HL-60 (cell line): ENCODE data around the gene BIRC5.

ENCODE experiments used
- DNase-seq, 2 experiments: peaks; one replicate each; pipeline ENCODE4 v3.0.0-alpha.2; 2010 to 2020; ENCODE audit warnings: low read depth in 1 of 2, low spot score in 1 of 2
- H3K27ac ChIP-seq: fragments of 250-450 bp; sonication (Bioruptor Pico); replicated peaks from 2 replicates; pipeline ENCODE4 v1.5.1; 2020; ENCODE audit warnings: mild to moderate bottlenecking, moderate library complexity
- H3K27me3 ChIP-seq: fragments of 250-450 bp; sonication (Bioruptor Pico); 2 replicates; pipeline ENCODE4 v1.5.1; 2021; ENCODE audit warnings: mild to moderate bottlenecking, moderate library complexity; ENCODE audit not compliant: insufficient read depth, poor library complexity, severe bottlenecking
- H3K4me3 ChIP-seq: replicated peaks from 2 replicates; pipeline ENCODE4 v1.5.1; 2011; ENCODE audit warnings: mild to moderate bottlenecking, control low read depth, low read length; ENCODE audit not compliant: insufficient read depth
- CTCF ChIP-seq: IDR thresholded peaks from one replicate; pipeline ENCODE4 v1.5.1; 2011; ENCODE audit warnings: low read length, control low read depth, inconsistent platforms; ENCODE audit not compliant: insufficient read depth
- GABPA ChIP-seq: IDR thresholded peaks from 2 replicates; pipeline ENCODE4 v1.6.1; 2012; ENCODE audit warnings: low read depth
- POLR2AphosphoS5 ChIP-seq: IDR thresholded peaks from 2 replicates; pipeline ENCODE4 v1.6.1; 2012; ENCODE audit warnings: low read depth
- SPI1 ChIP-seq: IDR thresholded peaks from 2 replicates; pipeline ENCODE4 v1.6.1; 2012; ENCODE audit warnings: low read depth, mild to moderate bottlenecking, borderline replicate concordance
- TF ChIP-seq, protein P1 (sequence below): IDR thresholded peaks from 2 replicates; pipeline ENCODE4 v1.6.1; 2012; ENCODE audit warnings: low read depth; ENCODE audit not compliant: insufficient replicate concordance

BIRC5 gene

DNA sequence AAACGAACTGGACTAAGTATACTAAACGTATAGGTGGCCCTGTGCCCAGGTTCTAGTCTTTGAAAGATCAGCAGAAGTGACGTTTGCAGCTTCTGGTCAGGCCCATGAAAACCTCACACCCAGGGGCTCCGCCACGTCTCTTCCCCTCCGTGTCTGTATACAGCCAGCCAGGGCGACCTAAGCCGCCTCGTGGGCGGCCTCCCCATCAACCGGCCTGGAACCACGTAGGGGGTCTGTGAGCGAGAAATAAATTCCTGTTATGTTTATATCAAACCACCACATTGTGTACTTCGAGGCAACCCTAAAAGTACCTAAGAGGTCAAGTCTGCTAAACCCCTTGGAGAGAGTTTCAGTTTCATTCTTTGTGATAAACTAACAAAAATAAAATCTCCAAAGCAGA is 34.0 kb upstream of the BIRC5 start:
- Histone ChIP-seq H3K27me3 (no peaks in the 10 kb centered on the region), H3K4me3 (no peak overlapping the region), H3K27ac (no peak overlapping the region)
- TF ChIP-seq POLR2AphosphoS5: no peak
- no peak for TF ChIP-seq SPI1
- no peak for TF ChIP-seq GABPA
- no peak for TF ChIP-seq CTCF
- TF ChIP-seq, protein P1, sequence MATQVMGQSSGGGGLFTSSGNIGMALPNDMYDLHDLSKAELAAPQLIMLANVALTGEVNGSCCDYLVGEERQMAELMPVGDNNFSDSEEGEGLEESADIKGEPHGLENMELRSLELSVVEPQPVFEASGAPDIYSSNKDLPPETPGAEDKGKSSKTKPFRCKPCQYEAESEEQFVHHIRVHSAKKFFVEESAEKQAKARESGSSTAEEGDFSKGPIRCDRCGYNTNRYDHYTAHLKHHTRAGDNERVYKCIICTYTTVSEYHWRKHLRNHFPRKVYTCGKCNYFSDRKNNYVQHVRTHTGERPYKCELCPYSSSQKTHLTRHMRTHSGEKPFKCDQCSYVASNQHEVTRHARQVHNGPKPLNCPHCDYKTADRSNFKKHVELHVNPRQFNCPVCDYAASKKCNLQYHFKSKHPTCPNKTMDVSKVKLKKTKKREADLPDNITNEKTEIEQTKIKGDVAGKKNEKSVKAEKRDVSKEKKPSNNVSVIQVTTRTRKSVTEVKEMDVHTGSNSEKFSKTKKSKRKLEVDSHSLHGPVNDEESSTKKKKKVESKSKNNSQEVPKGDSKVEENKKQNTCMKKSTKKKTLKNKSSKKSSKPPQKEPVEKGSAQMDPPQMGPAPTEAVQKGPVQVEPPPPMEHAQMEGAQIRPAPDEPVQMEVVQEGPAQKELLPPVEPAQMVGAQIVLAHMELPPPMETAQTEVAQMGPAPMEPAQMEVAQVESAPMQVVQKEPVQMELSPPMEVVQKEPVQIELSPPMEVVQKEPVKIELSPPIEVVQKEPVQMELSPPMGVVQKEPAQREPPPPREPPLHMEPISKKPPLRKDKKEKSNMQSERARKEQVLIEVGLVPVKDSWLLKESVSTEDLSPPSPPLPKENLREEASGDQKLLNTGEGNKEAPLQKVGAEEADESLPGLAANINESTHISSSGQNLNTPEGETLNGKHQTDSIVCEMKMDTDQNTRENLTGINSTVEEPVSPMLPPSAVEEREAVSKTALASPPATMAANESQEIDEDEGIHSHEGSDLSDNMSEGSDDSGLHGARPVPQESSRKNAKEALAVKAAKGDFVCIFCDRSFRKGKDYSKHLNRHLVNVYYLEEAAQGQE: no peak
- no peak for DNase-seq

GRCh38 chr17:78180508-78180907 is 33.5 kb upstream of the BIRC5 start:
- TF ChIP-seq, protein P1: no peak
- TF ChIP-seq CTCF (no peak), SPI1 (no peak), GABPA (no peak), POLR2AphosphoS5 (no peak)
- Histone ChIP-seq H3K27ac (no peak overlapping the region), H3K4me3 (no peak overlapping the region), H3K27me3 (no peaks in the 10 kb centered on the region)
- no peak for DNase-seq

GRCh38 chr17:78182504-78182903 is 31.5 kb upstream of the BIRC5 start:
- DNase-seq: no peak
- H3K27me3 ChIP-seq: no peaks in the 10 kb centered on the region
- H3K4me3 ChIP-seq: no peak overlapping the region
- no peak overlapping the region for H3K27ac ChIP-seq
- no peak for TF ChIP-seq GABPA
- no peak for TF ChIP-seq CTCF
- no peak for TF ChIP-seq POLR2AphosphoS5
- TF ChIP-seq SPI1: no peak
- TF ChIP-seq, protein P1: no peak
